ENCODE measurements around the gene C3orf20.

DNA sequence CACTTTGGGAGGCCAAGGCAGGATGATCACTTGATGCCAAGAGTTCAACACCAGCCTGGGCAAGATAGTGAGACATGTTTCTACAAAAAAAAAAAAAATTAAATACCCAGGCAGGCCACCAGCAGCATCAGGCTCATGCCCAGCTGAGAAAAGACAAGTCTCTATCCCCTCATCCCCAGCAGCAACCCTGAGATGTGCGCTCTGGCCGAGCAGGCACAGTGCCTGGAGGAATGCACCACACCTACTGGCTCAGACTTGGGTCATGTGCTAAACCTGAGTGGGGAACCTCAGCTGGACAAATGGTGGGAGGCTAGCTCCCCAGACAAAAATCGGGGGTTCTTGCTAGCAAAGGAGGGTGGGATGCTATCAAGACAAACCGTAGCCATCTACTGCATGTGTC, 33.6 kb upstream of the C3orf20 start:
- TF ChIP-seq, protein P1, sequence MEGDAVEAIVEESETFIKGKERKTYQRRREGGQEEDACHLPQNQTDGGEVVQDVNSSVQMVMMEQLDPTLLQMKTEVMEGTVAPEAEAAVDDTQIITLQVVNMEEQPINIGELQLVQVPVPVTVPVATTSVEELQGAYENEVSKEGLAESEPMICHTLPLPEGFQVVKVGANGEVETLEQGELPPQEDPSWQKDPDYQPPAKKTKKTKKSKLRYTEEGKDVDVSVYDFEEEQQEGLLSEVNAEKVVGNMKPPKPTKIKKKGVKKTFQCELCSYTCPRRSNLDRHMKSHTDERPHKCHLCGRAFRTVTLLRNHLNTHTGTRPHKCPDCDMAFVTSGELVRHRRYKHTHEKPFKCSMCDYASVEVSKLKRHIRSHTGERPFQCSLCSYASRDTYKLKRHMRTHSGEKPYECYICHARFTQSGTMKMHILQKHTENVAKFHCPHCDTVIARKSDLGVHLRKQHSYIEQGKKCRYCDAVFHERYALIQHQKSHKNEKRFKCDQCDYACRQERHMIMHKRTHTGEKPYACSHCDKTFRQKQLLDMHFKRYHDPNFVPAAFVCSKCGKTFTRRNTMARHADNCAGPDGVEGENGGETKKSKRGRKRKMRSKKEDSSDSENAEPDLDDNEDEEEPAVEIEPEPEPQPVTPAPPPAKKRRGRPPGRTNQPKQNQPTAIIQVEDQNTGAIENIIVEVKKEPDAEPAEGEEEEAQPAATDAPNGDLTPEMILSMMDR (conservative IDR thresholded peaks at IDR 0.05) = no peak
- TF ChIP-seq ZFX (IDR thresholded peaks at IDR 0.05) = no peak
